Fibroblast of skin of back (primary cell): Measurements from ENCODE around the gene CREB3L1.
A peak's percentile ranks its signal among the peaks of the same experiment; 100 is the strongest.

Experiments
- DNase-seq: peaks from one replicate; pipeline ENCODE4 v3.0.0-alpha.2; 2013

Gene CREB3L1

DNA sequence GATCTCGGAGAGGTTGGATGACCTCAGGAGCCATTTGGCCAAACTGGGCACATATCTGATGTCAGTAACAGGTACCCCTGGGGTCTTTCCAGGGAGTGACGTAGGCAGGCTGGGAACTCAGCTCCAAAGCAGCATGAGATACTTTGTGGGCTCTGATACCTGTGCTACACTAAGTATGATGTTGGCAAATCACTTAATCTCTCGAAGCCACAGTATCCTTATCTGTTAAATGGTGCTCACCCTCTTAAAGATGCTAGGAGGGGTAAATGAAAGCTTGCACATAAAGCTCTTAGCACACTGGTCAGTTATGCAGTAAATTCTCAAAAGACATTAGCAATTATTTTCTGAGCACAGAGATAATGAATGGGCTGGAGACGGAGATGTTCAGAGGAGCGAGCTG is 52.7 kb downstream of the CREB3L1 start:
- DNase-seq, result no peak

DNA sequence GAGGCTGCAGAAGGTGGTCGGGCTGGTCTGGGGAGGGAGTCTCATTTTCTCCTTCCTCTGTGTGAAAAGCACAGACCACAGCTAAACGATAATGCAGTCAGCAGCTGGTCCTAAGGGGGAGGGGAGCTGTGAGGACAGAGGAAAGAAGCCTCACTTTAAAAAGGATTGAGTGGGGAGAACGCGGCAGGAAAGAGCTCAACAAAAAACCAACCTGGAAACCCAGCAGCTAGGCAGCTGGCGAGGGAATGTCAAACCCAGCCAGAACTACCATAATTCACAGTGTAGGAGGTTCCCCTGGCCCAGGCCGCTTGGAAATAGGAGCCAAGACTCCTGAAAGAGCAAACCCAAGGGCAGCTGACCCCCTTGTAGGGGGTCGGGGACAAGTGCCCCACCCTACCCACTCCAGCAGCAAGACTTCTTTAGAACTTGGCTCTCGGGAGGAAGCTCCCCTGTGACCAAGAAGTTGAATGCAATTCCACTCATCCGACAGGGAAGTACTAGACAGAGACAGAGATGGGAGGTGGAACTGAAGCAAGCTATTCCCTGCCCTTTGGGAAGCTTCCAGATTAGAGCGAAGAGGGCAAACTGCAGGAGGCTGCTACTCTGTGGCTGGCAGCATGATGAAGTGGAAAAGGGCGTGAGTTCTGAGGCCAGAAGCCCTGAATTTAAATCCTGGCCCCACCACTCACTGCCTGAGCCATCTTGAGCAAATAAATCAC is 53.3 kb downstream of the CREB3L1 start:
- DNase-seq, result no peak

DNA sequence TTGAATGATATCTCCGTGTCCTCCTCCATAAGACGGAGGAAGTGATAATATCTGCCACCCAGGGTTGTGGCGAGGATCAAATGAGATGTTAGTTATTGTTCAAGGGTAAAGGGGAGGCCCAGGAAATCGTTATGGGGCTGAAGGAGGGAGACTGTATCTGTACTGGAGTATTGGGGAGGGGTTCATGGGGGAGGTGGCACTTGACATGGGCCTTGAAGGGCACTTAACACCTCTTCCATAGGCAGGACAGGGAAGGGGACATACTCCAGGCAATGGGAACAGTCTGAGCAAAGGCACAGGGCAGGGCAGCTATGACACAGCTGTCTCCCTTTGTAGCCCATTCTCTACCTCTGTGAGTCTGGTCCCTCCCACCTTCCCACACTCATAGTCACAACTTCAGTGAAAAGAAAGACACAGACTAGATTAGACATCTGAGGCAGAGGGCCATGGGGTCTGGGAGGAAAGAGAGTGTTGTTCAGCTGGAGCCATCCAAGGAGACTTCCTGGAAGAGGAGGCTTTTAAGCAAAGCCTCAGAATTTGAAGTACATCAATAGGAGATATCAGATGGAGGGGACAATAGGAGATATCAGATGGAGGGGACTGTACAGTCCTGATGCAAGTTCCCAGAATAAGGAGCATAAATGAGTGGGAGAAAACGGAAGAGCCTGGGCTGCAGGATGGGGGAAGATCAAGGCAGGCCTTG is 54.0 kb downstream of the CREB3L1 start:
- DNase-seq, result no peak

DNA sequence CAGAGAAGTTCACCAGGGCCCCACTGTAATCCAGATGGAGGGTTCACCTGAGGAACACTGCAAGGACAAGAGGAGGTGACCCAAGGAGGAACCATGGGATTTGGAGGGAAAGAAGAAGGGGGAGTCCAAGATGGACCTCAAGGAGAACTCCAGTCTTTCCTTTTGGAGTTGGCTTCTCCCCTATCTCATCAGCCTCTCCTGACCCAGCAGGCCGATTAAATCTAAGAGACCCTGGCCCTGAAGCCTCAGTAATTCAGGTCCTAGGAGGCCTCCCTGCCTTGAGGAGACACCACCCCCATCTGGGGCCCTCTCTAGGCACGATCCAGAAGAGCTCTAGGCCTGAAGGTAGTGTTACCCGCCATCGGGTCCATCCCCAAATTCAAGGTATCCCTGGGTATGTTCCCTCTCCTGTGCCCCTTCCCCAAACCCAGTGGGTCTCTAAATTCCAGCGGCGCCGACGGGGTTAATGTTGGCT is 54.7 kb downstream of the CREB3L1 start:
- no peak for DNase-seq

DNA sequence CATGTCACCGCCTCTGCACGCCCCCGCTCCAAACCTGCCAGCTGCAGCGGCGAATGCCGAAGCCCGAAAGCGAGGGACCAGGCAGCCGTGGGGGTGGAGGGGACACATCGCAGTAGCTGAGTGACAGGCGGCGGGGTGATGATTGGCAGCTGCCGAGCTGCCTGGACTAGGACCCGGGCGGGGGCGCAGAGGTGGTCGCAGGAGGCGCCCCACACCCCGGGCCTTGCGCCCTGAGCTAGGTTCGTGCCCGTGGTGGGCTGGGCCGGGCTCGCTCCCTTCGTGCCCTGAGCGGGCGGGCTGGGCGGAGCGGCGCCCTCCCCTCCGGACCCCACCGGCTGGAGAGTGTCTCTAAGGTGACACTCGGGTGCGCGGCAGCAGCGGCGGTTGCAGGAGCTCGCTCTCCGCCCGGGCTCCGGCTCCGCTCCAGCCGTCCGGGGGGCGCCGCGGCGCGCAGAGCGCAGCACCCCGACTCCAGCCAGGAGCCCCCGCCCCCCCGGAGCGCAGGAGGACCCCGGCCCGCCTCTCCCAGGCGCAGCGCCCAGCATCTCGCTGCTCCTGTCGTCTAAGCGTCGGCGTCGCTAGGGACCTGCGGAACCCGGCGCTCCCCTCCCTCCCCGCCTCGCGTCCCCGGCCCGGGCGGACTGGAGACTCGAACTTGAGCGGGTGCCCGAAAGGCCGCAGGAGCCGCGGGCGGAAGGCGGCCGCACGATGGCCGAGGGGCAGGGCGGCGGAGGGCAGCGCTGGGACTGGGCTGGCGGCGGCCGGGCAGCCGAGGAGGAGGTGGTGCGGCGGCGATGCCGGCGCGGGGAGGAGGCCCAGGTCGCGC is 55.3 kb downstream of the CREB3L1 start:
- no peak for DNase-seq

DNA sequence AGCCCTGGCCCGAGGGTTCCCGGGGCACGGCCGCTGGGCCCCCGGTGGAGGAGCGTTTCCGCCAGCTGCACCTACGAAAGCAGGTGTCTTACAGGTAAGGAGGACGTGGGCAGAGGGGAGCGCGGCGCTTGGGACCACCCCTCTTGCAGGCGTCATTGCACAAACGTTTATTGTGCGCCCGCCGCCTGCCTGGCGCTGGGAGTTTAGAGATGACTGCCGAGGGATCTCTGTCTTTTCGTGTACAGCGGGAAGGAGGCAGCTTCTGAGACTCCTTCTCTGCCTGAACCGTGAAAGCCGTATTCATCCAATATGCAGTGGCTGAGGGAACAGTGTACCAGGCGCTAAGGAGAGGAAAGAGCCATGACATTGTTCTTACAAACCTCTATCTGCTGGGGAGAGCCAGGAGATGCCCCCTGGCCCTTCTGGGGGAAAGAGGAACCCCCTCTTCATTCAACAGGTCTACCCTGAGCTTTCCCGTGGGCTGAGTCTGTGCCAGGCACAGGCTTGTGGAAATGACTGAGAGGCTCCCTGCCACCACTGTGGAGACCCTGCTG is 56.0 kb downstream of the CREB3L1 start:
- DNase-seq, result no peak

DNA sequence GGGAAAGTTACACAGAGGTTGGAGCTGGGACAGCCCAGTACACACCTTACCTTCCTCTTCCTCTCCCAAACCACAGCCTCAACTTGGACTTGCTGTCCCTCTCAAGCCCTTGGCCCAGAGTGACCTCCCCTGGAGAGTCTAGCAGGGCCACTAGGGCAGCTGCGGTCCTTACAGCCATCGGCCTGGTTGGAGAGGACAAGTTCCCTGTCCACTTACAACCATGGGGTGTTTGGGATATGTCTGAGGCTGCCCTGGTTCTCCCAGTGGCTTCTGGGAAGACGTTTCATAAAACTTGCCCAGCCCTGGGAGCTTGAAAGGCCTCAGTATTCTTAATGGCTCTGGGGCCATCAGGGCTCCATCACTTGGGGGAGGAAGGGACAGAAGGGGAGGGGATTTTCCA is 56.7 kb downstream of the CREB3L1 start:
- no peak for DNase-seq

DNA sequence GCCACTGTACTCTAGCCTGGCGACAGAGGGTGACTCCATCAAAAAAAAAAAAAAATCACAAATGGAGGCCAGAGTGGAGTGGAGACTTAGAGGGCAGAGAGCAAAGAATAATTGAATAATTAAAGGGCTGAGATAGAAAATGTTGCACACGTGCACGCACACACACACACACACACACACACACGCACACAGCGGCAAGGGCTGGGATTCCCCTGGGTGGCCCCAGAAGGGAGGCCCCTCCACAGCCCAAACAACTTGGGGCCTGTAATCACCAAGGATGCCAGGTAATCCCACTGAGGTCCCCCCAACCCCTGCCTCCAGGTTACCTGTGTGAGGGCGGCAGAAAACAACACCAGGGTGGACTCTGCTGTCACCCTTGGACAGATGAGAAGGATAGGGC is 57.8 kb downstream of the CREB3L1 start:
- no peak for DNase-seq

DNA sequence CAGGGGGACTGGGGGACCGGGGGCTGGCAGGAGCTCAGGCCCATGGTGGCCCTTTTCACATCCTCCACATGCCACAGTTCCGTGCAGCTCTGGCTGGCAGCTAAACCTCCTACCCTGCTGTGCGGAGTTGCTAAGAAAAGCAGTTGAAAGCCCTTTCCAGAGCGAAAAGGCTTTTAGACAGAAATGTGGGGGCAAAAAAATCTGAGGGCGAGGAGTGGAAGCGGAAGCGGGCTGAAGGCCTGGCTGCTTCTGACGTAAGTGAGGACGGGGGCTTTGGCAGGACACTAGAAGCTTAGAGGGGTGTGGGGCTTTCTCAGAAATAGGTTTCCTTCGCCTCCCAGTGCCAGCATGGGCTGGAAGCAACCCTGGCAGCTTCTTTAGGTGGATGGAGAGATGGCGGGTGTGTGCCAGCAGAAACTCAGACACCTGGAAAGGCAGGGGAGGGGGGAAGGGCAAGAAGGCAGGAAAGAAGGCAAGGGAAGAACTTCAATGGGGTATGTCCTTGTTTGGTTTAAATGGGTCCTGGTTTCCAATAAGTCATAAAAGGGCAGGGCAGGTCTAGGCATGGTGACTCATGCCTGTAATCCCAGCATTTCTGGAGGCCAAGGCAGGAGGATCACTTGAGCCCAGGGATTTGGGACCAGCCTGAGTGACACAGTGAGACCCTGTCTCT is 58.6 kb downstream of the CREB3L1 start:
- peak; percentile 29 for DNase-seq

DNA sequence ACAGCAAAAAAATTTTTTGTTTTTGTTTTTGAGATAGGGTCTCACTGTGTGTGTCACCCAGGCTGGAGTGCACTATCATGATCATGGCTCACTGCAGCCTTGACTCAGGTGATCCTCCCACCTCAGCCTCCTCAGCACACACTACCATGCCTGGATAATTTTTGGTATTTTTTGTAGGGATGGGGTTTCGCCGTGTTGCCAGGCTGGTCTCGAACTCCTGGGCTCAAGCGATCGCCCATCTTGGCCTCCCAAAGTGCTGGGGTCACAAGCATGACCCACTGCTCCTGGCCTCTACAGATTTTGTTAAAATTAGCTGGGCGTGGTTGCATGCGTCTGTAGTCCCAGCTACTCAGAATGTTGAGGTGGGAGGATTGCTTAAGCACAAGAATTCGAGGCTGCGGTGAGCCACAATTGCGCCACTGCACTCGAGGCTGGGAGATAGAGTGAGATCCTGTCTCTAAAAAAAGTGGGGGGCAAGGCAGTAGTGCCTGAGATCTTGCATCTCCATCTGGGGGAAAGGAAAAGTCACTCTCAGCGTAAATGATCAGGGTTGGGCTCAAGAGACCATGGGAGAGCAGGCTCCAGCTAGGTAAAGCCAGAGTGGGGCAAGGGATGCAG is 59.2 kb downstream of the CREB3L1 start:
- no peak for DNase-seq

DNA sequence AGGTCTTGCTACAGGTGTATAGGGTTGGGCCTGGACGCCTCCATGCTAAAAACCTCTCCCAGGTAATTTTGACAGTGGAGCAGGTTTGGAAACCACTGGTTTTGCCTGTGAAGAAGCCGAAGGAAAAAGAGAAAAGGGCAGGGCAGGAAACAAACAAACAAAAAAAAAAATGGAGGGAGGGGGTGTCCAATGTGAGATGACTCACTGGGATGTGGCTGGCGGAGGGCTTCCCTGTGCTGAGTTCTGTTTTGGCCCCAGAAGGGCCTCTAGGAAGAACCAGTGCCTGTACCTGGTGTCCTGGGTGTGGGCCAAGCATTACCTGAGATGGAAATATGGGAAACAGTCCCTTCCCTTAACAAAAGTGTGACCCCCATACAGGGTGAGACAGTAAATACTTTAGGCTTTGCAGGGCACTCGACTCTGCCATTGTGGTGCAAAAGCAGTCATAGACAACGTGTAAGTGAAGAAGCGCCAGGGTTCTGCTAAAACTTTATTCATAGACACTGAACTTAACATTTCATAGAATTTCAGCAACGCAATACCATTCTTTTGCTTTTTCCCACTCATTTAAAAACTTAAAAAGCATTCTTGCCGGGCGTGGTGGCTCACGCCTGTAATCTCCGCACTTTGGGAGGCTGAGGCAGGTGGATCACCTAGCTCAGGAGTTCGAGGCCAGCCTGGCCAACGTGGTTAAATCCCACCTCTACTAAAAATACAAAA is 60.3 kb downstream of the CREB3L1 start:
- no peak for DNase-seq

DNA sequence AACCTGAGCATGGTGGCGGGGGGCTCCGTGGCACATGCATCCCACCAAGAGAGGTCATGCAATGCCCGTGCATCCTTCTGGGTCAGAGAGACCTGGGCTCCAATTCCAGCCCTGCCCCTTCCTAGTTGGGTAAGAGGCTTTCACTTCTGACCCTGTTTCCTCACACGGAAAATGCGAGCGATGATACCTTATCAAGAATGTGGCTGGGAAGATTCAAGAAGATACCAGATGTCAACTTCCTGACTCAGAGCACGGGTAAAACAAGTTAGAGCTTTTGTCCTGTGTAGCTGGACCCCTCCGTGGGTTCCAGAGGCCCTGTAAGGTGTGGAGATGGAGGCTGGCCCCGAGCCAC is 61.1 kb downstream of the CREB3L1 start:
- DNase-seq, result no peak

DNA sequence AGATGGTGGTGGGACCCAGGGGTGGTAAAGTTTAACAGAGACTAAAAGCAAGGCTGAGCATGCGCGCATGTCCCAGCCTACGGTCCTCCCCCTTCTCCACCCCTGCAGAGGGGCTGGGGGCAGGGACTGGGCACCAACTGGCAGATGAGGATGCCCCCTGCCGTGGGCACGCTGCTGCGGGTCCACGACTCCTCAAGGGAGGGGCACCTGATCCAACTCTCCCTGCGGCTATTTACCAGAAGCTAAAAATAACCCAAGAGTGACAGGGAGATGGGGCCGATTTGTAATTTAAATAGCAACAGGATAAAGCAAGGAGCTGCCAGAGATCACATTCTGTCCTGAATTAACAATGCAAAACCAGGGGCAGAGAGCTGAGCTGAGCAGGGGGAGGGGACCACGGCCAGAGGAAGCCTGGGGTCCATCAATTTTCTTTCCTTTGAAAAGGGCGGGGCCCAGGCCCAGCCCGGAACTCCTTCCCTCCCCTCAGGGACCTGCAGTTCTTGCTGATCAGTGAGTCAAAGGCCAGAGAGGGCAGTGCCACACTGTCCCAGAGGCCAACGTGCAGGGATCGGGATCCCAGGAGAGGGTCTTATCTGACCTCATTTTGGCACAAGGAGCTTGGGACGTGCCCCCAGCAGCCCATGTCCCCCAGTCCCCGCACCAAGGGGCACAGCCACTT is 61.7 kb downstream of the CREB3L1 start:
- DNase-seq, result peak; percentile 51

DNA sequence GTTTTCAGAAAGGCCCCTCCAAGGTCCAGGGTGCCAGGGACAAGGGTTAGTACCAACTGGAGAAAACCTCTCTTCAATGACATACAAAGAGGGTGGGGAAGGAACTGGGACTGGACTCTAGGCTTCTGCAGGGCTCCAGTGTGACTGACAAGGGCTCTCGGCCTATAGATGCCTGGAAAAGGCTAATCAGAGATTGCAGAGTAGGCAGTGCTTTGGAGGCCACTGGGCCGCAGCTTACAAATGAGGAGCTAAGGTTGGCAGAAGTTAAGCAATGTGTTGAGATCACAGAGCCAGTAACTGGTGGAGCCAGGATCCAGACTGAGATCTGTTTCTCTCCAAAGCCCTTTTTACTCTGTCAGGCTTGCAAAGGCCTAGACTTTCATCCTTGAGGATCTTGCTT is 62.4 kb downstream of the CREB3L1 start:
- no peak for DNase-seq

DNA sequence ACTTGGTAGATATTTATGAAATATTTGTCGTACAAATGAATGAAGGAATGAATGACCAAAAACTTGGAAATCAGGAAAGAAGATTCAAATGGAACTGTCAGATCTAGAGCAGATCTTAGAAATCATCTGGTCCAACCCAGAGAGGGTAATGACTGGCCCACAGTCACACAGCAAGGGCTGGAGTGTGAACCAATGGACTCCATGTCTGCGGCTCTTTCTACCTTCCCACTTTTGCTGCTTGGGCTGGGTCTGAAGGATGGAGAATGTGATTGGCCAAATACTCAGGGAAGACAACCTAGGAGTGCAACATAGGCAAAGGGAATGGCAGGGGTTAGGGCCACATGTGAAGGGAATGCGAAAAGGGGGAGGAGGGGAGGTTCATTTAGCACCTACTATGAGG is 64.0 kb downstream of the CREB3L1 start:
- DNase-seq, result no peak

DNA sequence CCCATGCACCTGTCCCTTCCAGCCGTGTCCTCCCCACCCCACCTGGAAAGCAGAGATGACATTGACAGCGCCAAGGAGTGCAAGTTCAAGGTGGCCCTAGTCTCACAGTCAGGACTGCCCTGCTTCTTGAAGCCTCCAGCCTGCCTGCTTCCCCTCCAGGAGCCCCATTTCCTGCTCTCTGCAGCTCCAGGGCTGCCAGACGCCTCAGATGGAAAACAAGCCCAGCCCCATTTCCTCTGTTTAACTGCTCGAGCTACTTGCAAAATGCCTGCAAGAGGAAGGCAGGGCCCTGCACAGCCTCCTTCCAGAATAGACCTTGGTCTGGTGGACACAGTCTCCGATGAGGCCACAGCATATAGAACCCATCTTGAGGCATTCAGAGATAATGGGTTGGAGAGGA is 64.8 kb downstream of the CREB3L1 start:
- DNase-seq, result no peak

DNA sequence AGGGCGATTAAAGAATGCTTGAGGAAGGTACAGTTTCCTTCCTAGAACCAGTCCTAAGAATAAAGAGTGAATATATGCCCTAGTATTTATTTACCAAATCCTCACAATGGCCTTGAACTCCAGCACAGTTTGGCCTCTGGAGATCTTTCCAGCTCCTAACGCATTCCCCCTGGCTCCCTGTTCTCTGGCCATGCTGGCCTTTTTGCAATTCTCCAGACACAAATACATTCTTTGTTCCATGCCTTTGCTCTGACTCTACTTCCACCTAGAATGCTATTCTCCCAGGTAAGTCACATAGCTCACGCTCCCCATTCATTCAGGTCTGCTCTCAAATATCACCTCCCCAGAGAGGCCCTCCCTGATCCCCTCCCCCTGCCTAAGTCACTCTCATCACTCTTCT is 66.1 kb downstream of the CREB3L1 start:
- DNase-seq, result no peak

DNA sequence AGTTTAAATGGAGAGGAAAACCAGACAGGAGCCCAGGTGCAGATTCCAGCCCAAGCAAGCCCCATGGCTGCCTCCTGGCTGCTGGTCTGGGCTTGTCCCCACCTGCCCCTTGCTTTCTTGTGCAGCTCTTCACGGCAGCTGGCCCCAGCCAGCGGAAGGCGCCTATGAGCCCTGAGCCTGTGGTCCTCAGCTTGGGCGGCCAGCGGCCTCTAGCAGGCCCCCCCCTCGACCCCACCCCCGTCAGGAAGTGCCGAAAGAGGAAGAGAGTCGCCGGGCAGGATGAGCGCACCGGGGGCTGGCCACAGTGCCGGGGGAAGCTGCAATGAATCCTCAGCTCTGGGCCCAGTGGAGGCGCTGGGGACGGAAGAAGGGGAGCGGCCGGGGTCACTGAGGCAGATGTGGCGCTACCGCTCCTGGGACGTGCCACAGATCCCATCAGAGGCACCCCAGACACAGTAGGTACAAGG is 67.7 kb downstream of the CREB3L1 start:
- no peak for DNase-seq

DNA sequence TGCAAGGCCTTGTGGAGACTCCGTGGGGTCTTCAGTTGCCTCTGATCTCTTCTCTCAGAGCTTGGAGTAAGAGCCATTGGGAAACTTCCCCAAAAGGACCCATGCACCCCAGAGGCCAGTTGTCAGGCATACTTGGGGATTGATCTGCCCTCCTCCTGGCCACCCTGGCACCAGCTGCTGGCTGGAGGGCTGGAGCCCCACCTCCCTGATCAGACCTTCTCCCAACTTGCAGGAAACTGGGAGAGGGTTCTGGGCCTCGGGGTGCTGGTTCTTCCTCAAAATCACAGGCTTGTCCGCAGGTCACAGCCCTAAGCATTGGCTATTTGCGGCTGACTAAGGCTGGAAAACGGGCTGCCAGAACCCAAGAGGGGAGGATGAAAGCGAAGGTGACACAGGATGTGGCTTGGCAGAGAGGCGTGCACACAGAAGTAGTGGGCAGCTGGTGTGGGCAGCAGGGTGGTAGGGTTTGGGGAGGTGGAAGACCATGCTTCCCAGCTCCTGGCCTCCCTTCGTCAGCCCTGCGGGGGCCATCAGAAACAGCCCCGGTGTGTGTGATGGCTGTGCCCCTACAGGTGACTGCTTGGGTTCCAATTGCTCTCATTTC is 68.5 kb downstream of the CREB3L1 start:
- DNase-seq, result no peak
